GM19035 (cell line): ENCODE measurements around the gene CHST9.
"Not testable (repeated sequence)": the region's sequence is repeated elsewhere in the genome, so short reads cannot be mapped to it uniquely, and the experiment has no call there.

Experiments used
- ATAC-seq: cut with Tn5 transposase; IDR thresholded peaks from one replicate; pipeline ENCODE4 v1.9.1; 2021; ENCODE audit not compliant: unreplicated experiment

Gene CHST9

GRCh38 chr18:27175245-27175644 is 9.9 kb downstream of the CHST9 start:
- ATAC-seq, result no peak

- ATAC-seq, result no peak
Observed at GRCh38 chr18:27171993-27172392, 13.1 kb downstream of the CHST9 start.

- ATAC-seq, result no peak
Observed at GRCh38 chr18:27165412-27165811, 19.7 kb downstream of the CHST9 start.

GRCh38 chr18:27164905-27165304 is 20.2 kb downstream of the CHST9 start:
- no peak for ATAC-seq

- not testable (repeated sequence) for ATAC-seq
Observed at GRCh38 chr18:27163197-27163716, 21.9 kb downstream of the CHST9 start.

GRCh38 chr18:27149240-27149639 is 35.9 kb downstream of the CHST9 start:
- not testable (repeated sequence) for ATAC-seq

GRCh38 chr18:27144672-27145071 is 40.4 kb downstream of the CHST9 start:
- ATAC-seq, result no peak

- ATAC-seq, result no peak
Observed at GRCh38 chr18:27143580-27144287, 41.4 kb downstream of the CHST9 start.

GRCh38 chr18:27142891-27143290 is 42.2 kb downstream of the CHST9 start:
- no peak for ATAC-seq

- ATAC-seq, result no peak
Observed at GRCh38 chr18:27141876-27142275, 43.2 kb downstream of the CHST9 start.

GRCh38 chr18:27138079-27138478 is 47.0 kb downstream of the CHST9 start:
- no peak for ATAC-seq

- no peak for ATAC-seq
Observed at GRCh38 chr18:27136208-27136535, 48.9 kb downstream of the CHST9 start.

GRCh38 chr18:27135504-27136207 is 49.5 kb downstream of the CHST9 start:
- ATAC-seq, result no peak

- no peak for ATAC-seq
Observed at GRCh38 chr18:27130065-27130630, 55.0 kb downstream of the CHST9 start.

GRCh38 chr18:27124196-27124595 is 60.9 kb downstream of the CHST9 start:
- ATAC-seq, result no peak

- ATAC-seq, result no peak
Observed at GRCh38 chr18:27121108-27121507, 64.0 kb downstream of the CHST9 start.

GRCh38 chr18:27120246-27120645 is 64.9 kb downstream of the CHST9 start:
- ATAC-seq, result no peak

GRCh38 chr18:27118973-27119372 is 66.1 kb downstream of the CHST9 start:
- no peak for ATAC-seq

GRCh38 chr18:27114842-27115241 is 70.3 kb downstream of the CHST9 start:
- ATAC-seq, result no peak

GRCh38 chr18:27113358-27113757 is 71.8 kb downstream of the CHST9 start:
- ATAC-seq, result no peak

- ATAC-seq, result no peak
Observed at GRCh38 chr18:27110319-27110718, 74.8 kb downstream of the CHST9 start.

GRCh38 chr18:27109451-27109850 is 75.7 kb downstream of the CHST9 start:
- no peak for ATAC-seq
